HG03175 (cell line): ENCODE data around the gene JARID2.
"Not testable (repeated sequence)": the region's sequence is repeated elsewhere in the genome, so short reads cannot be mapped to it uniquely, and the experiment has no call there.

Source experiments
- ATAC-seq: cut with Tn5 transposase; IDR thresholded peaks from one replicate; pipeline ENCODE4 v1.9.1; 2021; ENCODE audit warnings: mild to moderate bottlenecking, moderate library complexity; ENCODE audit not compliant: unreplicated experiment

JARID2 gene

DNA sequence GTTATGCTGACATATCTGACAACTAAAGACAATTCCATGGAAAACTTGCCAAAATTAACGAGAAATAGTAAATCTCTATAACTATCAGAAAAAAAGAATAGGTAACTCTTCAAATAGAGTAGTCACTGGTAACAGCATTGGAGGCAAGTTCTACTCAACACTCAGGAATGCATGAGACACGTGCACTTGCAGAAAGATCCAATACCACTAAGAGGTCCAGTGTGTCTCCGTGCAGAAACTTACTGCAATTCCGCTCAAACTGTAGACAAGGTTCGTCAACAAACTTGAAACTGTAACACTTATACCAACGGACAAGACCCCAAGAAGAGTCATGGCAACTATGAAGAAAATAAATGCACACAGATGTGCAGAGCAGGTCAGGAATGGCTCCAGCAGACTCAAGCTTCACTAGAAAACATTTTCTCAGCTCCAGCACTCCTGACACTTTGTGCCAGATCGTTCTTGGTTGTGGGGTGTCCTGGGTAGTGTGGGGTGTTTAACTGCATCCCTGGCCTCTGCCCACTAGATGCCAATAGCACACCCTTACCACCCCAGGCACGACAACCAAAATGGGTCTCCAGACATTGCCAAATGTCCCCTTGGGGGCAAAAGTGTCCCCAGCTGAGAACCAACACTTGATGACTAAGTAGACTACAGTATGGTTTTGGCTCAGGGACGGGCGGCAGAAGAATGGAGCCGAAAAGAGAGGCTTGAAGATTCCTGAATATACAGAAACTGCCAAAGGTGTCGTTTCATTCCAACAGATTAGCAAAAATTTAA lies 282.2 kb downstream of the JARID2 start:
- ATAC-seq, result no peak

- ATAC-seq, result no peak
These were observed 283.0 kb downstream of the JARID2 start for GRCh38 chr6:15528870-15529269.

GRCh38 chr6:15530411-15530810 lies 284.5 kb downstream of the JARID2 start:
- ATAC-seq, result no peak

DNA sequence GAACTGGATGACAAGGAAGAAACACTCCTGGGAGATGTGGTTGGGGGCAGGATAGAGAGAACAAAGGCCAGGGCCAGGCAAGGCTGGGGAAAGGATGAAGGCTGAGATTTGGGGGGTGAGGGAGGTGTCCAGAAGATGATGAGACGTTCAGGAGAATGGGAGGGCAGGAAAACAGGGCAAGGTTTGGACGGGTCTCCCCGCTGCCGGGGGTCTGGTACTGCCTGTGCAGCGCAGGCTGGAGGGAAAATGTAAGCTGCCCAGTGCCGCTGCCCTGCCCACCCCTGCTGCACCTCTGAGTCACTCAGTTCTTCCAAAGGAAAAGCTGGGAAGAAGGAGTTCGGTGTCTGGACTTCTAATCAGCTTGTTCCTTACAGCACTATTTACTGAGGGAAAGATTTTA lies 286.1 kb downstream of the JARID2 start:
- no peak for ATAC-seq

- ATAC-seq, result no peak
These were observed 287.6 kb downstream of the JARID2 start for GRCh38 chr6:15533379-15534026.

DNA sequence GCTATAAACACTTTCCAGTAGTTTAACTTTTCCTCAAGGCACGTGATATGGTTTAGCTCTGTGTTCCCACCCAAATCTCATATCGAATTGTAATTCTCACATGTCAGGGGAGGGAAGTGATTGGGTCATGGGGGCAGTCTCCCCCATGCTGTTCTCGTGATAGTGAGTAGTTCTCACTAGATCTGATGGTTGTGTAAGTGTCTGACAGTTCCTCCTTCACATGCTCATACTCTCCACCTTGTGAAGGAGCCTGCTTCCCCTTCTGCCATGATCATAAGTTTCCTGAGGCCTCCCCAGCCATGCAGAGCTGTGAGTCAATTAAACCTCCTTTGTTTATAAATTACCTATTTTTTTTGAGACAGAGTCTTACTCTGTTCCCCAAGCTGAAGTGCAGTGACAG lies 289.1 kb downstream of the JARID2 start:
- ATAC-seq, result no peak

GRCh38 chr6:15535495-15536197 lies 289.8 kb downstream of the JARID2 start:
- no peak for ATAC-seq

DNA sequence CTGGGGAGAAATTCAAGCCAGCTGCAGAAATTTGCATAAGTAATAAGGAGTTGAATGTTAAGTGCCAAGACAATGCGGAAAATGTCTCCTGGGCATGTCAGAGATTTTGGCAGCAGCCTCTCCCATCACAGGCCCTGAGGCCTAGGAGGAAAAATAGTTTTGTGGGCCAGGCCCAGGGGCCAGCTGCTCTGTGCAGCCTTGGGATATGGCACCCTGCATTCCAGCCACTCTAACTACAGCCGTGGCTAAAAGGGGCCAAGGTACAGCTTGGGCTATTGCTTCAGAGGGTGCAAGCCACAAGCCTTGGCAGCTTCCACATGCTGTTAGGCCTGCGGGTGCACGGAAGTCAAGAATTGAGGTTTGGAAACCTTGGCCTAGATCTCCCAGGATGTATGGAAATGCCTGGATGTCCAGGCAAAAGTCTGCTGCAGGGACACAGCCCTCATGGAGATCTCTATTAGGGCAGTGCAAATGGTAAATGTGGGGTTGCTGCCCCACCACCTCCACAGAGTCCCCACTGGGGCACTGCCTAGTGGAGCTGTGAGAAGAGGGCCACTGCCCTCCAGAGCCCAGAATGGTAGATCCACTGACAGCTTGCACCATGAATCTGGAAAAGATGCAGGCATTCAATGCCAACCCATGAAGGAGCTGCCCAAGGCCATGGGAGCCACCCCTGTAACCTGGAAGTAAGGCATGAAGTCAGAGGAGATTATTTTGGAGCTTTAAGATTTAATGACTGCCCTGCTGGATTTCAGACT lies 290.5 kb downstream of the JARID2 start:
- no peak for ATAC-seq

GRCh38 chr6:15538106-15538505 lies 292.2 kb downstream of the JARID2 start:
- no peak for ATAC-seq

- ATAC-seq, result no peak
These were observed 293.1 kb downstream of the JARID2 start for GRCh38 chr6:15538766-15539495.

- ATAC-seq, result no peak
These were observed 293.9 kb downstream of the JARID2 start for GRCh38 chr6:15539722-15540270.

GRCh38 chr6:15543332-15543917 lies 297.6 kb downstream of the JARID2 start:
- ATAC-seq, result not testable (repeated sequence)

DNA sequence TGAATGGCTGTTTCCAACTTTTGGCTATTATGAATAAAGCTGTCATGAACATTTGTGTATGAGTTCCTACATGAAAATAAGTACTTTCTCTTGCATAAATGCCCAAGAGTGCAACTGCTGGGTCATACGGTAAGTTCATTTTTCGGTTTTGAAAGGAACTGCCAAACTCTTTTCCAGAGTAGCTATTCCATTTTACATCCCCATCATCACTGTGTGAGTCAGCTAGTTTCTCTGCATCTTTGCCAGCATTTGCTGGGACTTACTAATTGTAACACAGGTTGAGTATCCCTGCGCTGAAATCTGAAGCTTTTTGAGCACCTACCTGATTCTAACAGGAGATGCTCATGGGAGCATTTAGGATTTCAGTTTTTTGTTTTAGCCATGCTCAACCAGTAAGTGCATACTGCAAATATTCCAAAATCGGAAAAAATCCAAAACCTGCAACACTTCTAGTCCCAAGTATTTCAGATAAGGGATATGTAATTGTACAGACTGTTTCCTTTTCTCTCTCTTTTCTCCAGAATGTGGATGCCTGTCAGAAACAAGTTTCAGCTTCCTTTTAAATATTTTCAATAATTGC lies 298.5 kb downstream of the JARID2 start:
- no peak for ATAC-seq

GRCh38 chr6:15546591-15546990 lies 300.7 kb downstream of the JARID2 start:
- no peak for ATAC-seq

DNA sequence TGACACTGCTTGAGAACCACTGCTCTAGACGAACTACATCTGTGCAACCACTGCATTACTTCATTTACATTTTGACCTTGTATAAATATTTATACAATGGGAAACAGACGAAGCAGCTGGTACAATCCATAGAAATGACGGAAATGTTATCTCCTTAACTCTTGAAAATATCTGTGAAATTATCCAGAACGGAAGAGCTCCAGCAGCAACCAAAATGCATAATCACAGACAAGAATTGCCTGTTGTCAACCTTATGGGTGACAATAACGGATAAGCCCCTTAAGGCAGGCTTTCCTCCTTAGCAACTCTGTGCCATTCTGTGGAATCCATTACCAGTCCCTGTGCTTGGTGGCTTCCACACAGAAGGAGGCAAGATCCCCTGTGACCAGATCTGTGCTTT lies 301.5 kb downstream of the JARID2 start:
- ATAC-seq, result no peak

- ATAC-seq, result no peak
These were observed 303.5 kb downstream of the JARID2 start for GRCh38 chr6:15549371-15549770.

GRCh38 chr6:15550546-15551123 lies 304.8 kb downstream of the JARID2 start:
- no peak for ATAC-seq

- no peak for ATAC-seq
These were observed 305.4 kb downstream of the JARID2 start for GRCh38 chr6:15551262-15551661.

- ATAC-seq, result no peak
These were observed 305.9 kb downstream of the JARID2 start for GRCh38 chr6:15551798-15552197.
